ENCODE data around the gene HCFC1R1. TPM values are rescaled to one million over a fixed set of nuclear protein-coding genes. Genes with fewer than 3 reads are reported as not detected.
A peak's percentile ranks its signal among the peaks of the same experiment; 100 is the strongest.

The HCFC1R1 gene
- total and polyA plus RNA-seq, 4 donors: 88.5 to 303 (median 199) TPM

GRCh38 chr16:3025032-3026002, 1.6 kb upstream of the HCFC1R1 start:
- 92 to 95% methylated on average over 18 of the region's 18 CpGs for WGBS, 2 donors
- DNase-seq (peak in 1 of 2 donors; percentile 49), ATAC-seq (ENCODE audit: low FRiP score) (no peak)
- Histone ChIP-seq H3K9me3 (ENCODE audit: control insufficient read depth, low read length) (no peaks in the 10 kb centered on the region), H3K4me1 (ENCODE audit: control insufficient read depth in 1 of 2, insufficient read depth in 2 of 2, low read length in 2 of 2) (no peaks in the 10 kb centered on the region), H3K36me3 (ENCODE audit: control insufficient read depth in 1 of 2, insufficient read depth in 2 of 2, low read length in 1 of 2) (peaks cover 0 to 1% of the 10 kb centered on the region in 2 donors), H3K27ac (ENCODE audit: low read depth in 1 of 2, low read length in 2 of 2) (no peak overlapping the region), H3K27me3 (ENCODE audit: control insufficient read depth in 1 of 2, insufficient read depth in 2 of 2, low read length in 1 of 2) (no peaks in the 10 kb centered on the region), H3K4me3 (ENCODE audit: low read length in 2 of 2) (no peak overlapping the region)
- intact Hi-C loops (cut with DNase I): no loop called here

- H3K27ac ChIP-seq (ENCODE audit: low read depth in 1 of 2, low read length in 2 of 2): peak overlapping the region; percentile 96 to 98
- intact Hi-C loops (cut with DNase I): no loop called here
- H3K4me3 ChIP-seq (ENCODE audit: low read length in 2 of 2): peak overlapping the region; percentile 54 to 86
- WGBS, 2 donors: 0 to 3% methylated on average over 3 to 6 of the region's 6 CpGs
- H3K27me3 ChIP-seq (ENCODE audit: control insufficient read depth in 1 of 2, insufficient read depth in 2 of 2, low read length in 1 of 2): peaks cover 0 to 2% of the 10 kb centered on the region in 2 donors
- ATAC-seq (ENCODE audit: low FRiP score) (peak; percentile 0), DNase-seq (peak in 1 of 2 donors; percentile 82)
- peaks cover 0 to 1% of the 10 kb centered on the region in 2 donors for H3K36me3 ChIP-seq (ENCODE audit: control insufficient read depth in 1 of 2, insufficient read depth in 2 of 2, low read length in 1 of 2)
- no peaks in the 10 kb centered on the region for H3K9me3 ChIP-seq (ENCODE audit: control insufficient read depth, low read length)
- no peaks in the 10 kb centered on the region for H3K4me1 ChIP-seq (ENCODE audit: control insufficient read depth in 1 of 2, insufficient read depth in 2 of 2, low read length in 2 of 2)
Observed at GRCh38 chr16:3023415-3023668, 400 bp downstream of the HCFC1R1 start.

- ATAC-seq (ENCODE audit: low FRiP score): peak; percentile 8
- no peaks in the 10 kb centered on the region for H3K4me1 ChIP-seq (ENCODE audit: control insufficient read depth in 1 of 2, insufficient read depth in 2 of 2, low read length in 2 of 2)
- peak overlapping the region; percentile 54 to 86 for H3K4me3 ChIP-seq (ENCODE audit: low read length in 2 of 2)
- peak; percentile 84 to 91 for DNase-seq
- peak overlapping the region; percentile 96 to 98 for H3K27ac ChIP-seq (ENCODE audit: low read depth in 1 of 2, low read length in 2 of 2)
- peaks cover 0 to 2% of the 10 kb centered on the region in 2 donors for H3K27me3 ChIP-seq (ENCODE audit: control insufficient read depth in 1 of 2, insufficient read depth in 2 of 2, low read length in 1 of 2)
- intact Hi-C loops (cut with DNase I): no loop called here
- no peaks in the 10 kb centered on the region for H3K9me3 ChIP-seq (ENCODE audit: control insufficient read depth, low read length)
- H3K36me3 ChIP-seq (ENCODE audit: control insufficient read depth in 1 of 2, insufficient read depth in 2 of 2, low read length in 1 of 2): peaks cover 0 to 1% of the 10 kb centered on the region in 2 donors
- 2 to 4% methylated on average over 8 of the region's 8 CpGs for WGBS, 2 donors
Observed at GRCh38 chr16:3022684-3023414, 893 bp downstream of the HCFC1R1 start.

GRCh38 chr16:3022208-3022683, 1.5 kb downstream of the HCFC1R1 start:
- DNase-seq: peak; percentile 95 to 97
- intact Hi-C loops (cut with DNase I): no loop called here
- no peaks in the 10 kb centered on the region for H3K9me3 ChIP-seq (ENCODE audit: control insufficient read depth, low read length)
- peak overlapping the region; percentile 71 to 82 for H3K4me3 ChIP-seq (ENCODE audit: low read length in 2 of 2)
- H3K36me3 ChIP-seq (ENCODE audit: control insufficient read depth in 1 of 2, insufficient read depth in 2 of 2, low read length in 1 of 2): no peaks in the 10 kb centered on the region
- peak; percentile 79 for ATAC-seq (ENCODE audit: low FRiP score)
- WGBS, 2 donors: 2% methylated on average over 8 of the region's 8 CpGs
- peaks cover 0 to 2% of the 10 kb centered on the region in 2 donors for H3K27me3 ChIP-seq (ENCODE audit: control insufficient read depth in 1 of 2, insufficient read depth in 2 of 2, low read length in 1 of 2)
- peak overlapping the region; percentile 96 to 98 for H3K27ac ChIP-seq (ENCODE audit: low read depth in 1 of 2, low read length in 2 of 2)
- no peaks in the 10 kb centered on the region for H3K4me1 ChIP-seq (ENCODE audit: control insufficient read depth in 1 of 2, insufficient read depth in 2 of 2, low read length in 2 of 2)

- Histone ChIP-seq H3K4me1 (ENCODE audit: control insufficient read depth in 1 of 2, insufficient read depth in 2 of 2, low read length in 2 of 2) (no peaks in the 10 kb centered on the region), H3K36me3 (ENCODE audit: control insufficient read depth in 1 of 2, insufficient read depth in 2 of 2, low read length in 1 of 2) (no peaks in the 10 kb centered on the region)
Observed at GRCh38 chr16:3021449-3022207, 2.1 kb downstream of the HCFC1R1 start.

GRCh38 chr16:3020604-3021448, 2.9 kb downstream of the HCFC1R1 start:
- intact Hi-C loops (cut with DNase I): loop anchor here in 1 of 2 donors (2.0 kb wide), 1 partner anchor 262 kb away; the partner anchor contains the start of gene ZNF263
- 0 to 1% methylated on average over 45 to 57 of the region's 57 CpGs for WGBS, 2 donors

More at GRCh38 chr16:3021449-3022207, 2.1 kb downstream of the HCFC1R1 start:
- 0 to 1% methylated on average over 23 to 25 of the region's 25 CpGs for WGBS, 2 donors
- peaks cover 0 to 2% of the 10 kb centered on the region in 2 donors for H3K27me3 ChIP-seq (ENCODE audit: control insufficient read depth in 1 of 2, insufficient read depth in 2 of 2, low read length in 1 of 2)
- intact Hi-C loops (cut with DNase I): loop anchor here in 1 of 2 donors (2.0 kb wide), 1 partner anchor 261 kb away; the partner anchor contains the start of gene ZNF263
- H3K27ac ChIP-seq (ENCODE audit: low read depth in 1 of 2, low read length in 2 of 2): peak overlapping the region; percentile 88 to 98
- ATAC-seq (ENCODE audit: low FRiP score): peak; percentile 64
- no peaks in the 10 kb centered on the region for H3K9me3 ChIP-seq (ENCODE audit: control insufficient read depth, low read length)
- peak overlapping the region; percentile 71 to 82 for H3K4me3 ChIP-seq (ENCODE audit: low read length in 2 of 2)
- peak; percentile 92 to 96 for DNase-seq

GRCh38 chr16:3020247-3020603, 3.5 kb downstream of the HCFC1R1 start, which contains the start of gene TNFRSF12A:
TSS of gene TNFRSF12A (plus strand) at chr16:3020368. CDS start at chr16:3020398, 30 bp downstream.
- Histone ChIP-seq H3K4me1 (ENCODE audit: control insufficient read depth in 1 of 2, insufficient read depth in 2 of 2, low read length in 2 of 2) (no peaks in the 10 kb centered on the region), H3K36me3 (ENCODE audit: control insufficient read depth in 1 of 2, insufficient read depth in 2 of 2, low read length in 1 of 2) (no peaks in the 10 kb centered on the region), H3K9me3 (ENCODE audit: control insufficient read depth, low read length) (no peaks in the 10 kb centered on the region), H3K27me3 (ENCODE audit: control insufficient read depth in 1 of 2, insufficient read depth in 2 of 2, low read length in 1 of 2) (peaks cover 0 to 2% of the 10 kb centered on the region in 2 donors), H3K4me3 (ENCODE audit: low read length in 2 of 2) (peak within 1 kb of the TSS; percentile 71 to 87), H3K27ac (ENCODE audit: low read depth in 1 of 2, low read length in 2 of 2) (peak within 1 kb of the TSS; percentile 93 to 98)
- ATAC-seq (ENCODE audit: low FRiP score) (peak; percentile 36), DNase-seq (peak; percentile 85 to 94)
- intact Hi-C loops (cut with DNase I): loop anchor here in 1 of 2 donors (2.0 kb wide), 1 partner anchor 263 kb away; the partner anchor contains the start of gene ZNF263
- WGBS, 2 donors: 1% methylated on average over 36 to 49 of the region's 49 CpGs

More at GRCh38 chr16:3020604-3021448, 2.9 kb downstream of the HCFC1R1 start:
- DNase-seq (peak; percentile 91 to 98), ATAC-seq (ENCODE audit: low FRiP score) (peak; percentile 68)
- peak overlapping the region; percentile 71 to 87 for H3K4me3 ChIP-seq (ENCODE audit: low read length in 2 of 2)
- H3K36me3 ChIP-seq (ENCODE audit: control insufficient read depth in 1 of 2, insufficient read depth in 2 of 2, low read length in 1 of 2): no peaks in the 10 kb centered on the region
- H3K27ac ChIP-seq (ENCODE audit: low read depth in 1 of 2, low read length in 2 of 2): peak overlapping the region; percentile 93 to 98
- no peaks in the 10 kb centered on the region for H3K4me1 ChIP-seq (ENCODE audit: control insufficient read depth in 1 of 2, insufficient read depth in 2 of 2, low read length in 2 of 2)
- no peaks in the 10 kb centered on the region for H3K9me3 ChIP-seq (ENCODE audit: control insufficient read depth, low read length)
- peaks cover 0 to 2% of the 10 kb centered on the region in 2 donors for H3K27me3 ChIP-seq (ENCODE audit: control insufficient read depth in 1 of 2, insufficient read depth in 2 of 2, low read length in 1 of 2)

All from aorta (tissue), 5 donors.